CD4-positive, alpha-beta T cell treated with Interleukin-15 for 1 hour (primary cell): ENCODE results near the gene NYNRIN.
"Not testable (repeated sequence)": the region's sequence is repeated elsewhere in the genome, so short reads cannot be mapped to it uniquely, and the experiment has no call there.

ENCODE experiments used
- DNase-seq: peaks from one replicate; pipeline ENCODE4 v3.0.0-alpha.2; 2020

NYNRIN gene

DNA sequence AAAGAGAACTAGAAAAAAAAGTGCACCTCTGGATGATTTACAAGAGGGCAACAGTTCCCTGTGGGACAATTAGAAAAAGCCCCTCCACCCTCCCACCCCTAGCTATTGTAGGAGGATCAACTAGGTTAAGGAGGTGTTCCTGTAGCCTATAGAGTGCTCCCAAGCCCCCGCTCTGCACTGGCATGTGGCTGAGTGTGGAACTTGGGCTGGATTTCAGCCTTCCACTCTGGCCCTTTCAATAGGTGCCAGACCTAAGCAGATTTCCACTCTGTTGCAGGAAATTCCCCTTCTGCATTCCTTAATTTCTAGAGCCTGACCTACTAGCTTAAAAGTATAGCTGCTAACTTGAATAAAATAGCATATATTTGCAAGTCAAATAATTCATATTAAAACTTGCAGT, 28.1 kb upstream of the NYNRIN start:
- DNase-seq = no peak

DNA sequence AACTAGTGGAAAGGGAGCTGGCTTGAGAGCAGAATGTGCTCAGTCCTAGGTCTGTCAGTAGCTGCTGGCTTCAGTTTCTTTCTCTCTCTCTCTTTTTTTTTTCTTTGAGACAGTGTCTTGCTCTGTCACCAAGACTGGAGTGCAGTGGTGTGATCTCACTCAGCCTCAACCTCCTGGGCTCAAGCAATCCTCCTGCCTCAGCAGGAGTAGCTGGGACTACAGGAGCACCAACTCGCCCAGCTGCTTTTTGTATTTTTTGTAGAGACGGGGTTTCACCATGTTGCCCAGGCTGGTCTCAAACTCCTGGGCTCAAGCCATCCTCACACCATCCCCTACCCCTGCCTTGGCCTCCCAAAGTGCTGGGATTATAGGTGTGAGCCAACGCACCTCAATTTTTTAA, 27.2 kb upstream of the NYNRIN start:
- DNase-seq = not testable (repeated sequence)

DNA sequence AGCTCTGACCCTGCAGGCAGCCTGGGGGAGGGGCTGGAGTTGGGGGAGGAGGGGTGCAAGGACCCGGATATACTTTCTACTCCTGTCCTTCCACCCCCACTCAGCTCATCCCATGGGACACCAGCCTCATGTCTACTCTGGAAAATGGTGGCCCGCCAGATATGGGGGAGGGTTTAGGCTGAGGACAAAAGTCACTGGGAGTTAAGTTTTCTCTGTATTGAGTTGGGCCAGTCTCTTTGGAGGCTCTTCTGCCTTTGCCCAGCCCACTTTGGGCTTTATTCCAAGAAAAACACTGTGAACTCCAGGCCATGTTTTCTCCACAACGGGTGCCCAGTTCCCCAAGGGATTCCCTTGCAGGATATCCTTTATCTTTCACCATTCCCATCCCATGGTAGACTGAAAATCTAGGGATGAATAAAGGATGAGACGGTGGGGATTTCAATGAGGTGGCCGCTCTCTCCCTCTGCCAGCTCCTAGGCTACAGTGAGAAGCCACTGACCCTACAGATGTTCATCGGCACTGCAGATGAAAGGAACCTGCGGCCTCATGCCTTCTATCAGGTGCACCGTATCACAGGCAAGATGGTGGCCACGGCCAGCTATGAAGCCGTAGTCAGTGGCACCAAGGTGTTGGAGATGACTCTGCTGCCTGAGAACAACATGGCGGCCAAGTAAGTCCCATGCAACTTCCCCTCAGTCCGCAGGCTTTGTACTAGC, 25.9 kb upstream of the NYNRIN start:
- no peak for DNase-seq

DNA sequence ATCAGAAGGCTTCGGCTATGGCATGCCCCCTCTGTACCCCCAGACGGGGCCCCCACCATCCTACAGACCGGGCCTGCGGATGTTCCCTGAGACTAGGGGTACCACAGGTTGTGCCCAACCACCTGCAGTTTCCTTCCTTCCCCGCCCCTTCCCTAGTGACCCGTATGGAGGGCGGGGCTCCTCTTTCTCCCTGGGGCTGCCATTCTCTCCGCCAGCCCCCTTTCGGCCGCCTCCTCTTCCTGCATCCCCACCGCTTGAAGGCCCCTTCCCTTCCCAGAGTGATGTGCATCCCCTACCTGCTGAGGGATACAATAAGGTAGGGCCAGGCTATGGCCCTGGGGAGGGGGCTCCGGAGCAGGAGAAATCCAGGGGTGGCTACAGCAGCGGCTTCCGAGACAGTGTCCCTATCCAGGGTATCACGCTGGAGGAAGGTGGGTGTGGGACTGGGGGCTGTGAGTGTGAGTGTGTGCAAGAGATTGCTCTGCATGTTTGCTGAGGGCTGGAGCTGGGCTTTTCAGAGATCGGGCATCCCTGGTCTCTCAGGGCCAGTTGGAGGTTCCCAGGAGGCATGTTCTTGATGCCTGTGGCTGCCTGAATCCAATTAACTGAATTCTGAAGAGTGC, 22.2 kb upstream of the NYNRIN start:
- DNase-seq = no peak

DNA sequence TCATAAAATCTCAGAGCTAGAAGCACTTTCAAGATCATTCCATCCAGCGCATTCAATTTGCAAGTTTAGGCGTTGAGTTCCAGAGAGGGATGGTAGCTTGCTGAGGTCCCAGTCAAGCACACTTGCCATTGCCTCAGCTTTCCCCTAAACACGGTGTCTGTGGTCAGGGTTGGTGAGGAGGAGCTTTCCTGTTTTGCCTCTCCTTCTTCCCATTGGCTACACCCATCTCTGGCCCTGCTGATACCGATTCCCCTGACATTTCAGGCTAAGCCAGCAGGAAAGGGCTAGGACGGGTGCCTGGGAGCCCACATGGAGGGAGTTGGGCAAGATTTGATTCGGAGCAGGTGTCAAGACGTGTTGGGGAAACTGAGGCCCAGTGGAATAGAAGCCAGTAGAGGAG, 21.7 kb upstream of the NYNRIN start:
- no peak for DNase-seq

DNA sequence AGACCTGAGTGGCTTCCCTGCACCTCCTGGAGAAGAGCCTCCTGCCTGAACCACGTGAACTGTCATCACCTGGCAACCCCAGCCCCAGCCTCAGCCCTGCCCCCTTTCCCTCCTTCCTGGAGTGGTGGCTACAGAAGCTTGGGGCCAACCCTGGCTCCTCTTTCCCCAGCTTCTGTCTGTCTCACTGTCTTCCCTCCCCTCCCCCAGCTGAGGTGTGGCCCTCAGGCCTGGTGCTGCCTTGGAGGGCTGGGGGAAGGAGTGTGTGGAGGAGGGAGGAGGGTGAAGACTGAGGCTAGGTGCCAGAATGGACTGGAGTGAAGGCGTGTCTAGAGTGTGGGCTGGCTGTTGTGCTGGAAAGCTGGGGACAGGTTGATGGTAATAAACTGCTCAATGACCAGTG, 21.1 kb upstream of the NYNRIN start:
- DNase-seq = no peak

DNA sequence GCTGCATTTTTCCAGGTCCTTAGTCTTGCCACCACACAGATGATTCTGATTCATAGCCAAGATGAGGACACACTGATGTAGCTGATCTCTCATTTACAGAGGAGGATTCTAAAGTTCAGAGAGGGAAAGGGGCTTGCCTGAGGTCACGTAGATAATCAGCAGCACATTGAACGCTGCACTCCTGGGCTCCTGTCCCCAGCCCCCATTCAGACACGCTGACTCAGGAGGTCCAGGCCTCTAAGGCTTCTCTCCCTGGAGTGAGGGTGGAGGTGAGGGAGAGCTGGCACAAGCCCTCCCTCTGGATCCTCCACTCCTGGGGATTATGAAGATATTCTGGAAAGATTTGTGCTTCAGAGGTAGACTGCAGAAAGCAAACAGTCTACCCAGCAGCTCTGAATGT, 20.5 kb upstream of the NYNRIN start:
- DNase-seq = no peak

DNA sequence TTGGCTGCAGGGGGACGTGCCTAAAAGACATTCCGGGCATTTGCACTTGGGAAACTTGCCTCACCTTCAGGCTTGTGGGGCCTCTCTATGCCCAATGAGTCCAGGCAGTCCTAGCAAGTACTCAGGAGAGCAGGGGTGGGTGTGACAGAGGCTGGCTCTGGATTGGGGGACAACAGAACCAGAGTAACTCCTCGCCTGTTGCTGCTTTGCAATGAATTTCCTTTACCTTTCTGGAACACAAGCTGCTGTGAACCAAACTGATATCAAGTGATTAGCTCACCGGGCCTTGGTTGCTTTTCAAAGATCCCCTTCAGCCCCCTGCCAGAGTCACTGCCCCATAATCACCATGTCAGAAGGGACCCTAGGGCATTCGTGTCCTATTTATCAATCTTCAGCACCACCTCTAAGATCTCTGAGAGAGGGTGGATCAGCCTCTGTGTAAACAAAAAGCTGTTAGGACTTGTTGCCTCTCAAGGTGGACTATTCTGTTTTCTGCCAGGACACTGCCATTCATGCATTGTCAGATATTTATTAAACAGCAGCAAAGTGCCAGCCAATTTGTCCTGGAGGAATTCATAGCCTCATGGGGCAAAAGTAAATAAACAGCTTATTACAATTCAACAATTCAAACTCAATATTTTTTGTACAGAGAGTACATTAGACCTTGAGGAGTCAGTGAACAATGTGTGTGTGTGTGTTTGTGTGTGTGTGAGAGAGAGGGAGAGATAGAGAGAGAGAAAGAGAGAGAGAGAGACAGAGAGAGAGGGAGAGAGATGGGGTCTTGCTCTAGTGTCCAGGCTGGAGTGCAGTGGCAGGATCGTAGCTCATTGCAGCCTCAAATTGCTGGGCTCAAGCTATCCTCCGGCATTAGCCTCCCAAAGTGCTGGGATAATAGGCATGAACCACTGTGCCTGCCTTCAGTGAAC, 19.6 kb upstream of the NYNRIN start:
- DNase-seq = no peak

DNA sequence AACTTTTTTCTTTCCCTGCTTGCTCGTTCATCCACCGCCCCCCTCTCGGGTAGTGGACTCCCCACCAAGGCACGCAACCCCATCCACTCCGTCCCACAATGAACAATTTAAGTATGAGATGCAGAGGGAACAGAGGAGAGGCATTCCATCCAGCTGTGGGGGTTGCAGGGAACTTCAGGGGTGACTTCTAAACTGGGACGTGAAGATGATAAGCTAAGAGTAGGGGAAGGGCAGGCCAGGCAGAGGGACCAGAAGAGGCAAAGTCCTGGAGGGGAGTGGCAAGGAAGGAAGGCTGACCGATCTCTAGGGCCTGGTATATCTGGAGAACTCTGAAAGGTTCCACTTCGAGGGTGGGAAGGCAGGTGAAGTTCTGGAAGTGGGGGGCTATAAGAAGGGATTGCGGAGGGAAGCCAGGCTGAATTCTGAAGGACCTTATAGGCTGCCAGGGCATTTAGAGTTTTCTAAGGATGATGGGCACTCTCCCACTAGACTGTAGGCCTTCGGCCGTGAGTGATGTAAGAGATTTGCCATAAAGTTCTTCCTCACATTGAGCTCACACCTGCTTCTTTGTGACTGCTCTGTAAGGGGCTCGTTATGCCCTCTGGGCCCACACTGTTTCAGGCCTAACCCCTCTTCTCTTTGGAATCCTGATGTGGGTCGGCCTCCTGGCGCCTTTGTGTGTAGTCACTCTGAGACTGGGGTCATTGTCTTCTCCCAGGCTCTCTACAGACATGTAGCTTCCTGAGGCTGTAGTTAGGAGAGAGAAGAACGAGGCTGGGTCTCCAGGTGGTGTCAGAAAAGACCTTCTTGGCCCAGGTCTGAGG, 18.7 kb upstream of the NYNRIN start:
- DNase-seq = no peak

DNA sequence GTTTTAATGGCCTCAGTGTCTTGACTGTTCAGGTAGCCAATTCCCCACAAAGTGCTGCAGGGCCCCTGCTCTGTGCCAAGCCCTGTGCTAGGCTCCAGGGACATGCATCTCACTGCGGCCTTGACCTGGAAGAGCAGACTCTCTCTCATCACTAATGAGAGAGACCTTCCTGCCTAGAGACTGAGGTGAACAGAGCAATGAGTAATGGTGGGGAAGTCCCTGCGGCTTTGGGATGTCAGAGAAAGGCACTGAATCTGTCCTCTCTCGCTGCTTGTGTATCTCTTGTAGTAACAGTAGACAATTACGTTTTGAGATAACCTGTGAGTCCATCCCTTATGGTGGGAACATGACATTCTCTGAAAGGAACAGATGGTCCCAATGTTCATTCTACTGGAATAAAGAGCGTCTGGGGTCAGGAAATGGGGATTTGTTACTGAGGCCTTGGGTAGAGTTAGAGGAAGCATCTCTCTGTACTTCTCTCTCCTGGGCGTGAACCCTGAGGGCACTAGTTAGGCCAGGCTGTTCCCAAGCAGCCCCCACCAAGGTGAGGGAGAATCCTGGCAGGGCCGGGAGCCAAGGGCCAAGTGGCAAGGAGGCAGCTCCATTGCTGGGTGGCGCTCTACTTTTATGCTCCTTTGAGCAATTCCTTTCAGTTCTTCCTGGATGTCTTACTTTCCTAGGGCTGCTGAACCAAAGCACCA, 17.3 kb upstream of the NYNRIN start:
- no peak for DNase-seq

DNA sequence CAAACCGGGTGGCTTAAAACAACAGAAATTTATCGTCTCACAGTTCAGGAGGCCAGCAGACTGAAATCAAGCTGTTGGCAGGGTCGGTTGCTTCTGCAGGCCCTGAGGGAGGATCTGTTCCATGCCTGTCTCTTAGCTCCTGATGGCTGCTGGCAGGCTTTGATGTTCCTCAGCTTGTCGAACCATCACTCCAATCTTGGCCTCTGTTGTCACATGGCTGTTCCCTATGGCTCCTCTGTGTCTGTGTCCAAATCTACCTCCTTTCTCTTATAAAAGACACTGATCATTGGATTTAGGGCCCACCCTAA, 16.8 kb upstream of the NYNRIN start:
- DNase-seq = no peak

DNA sequence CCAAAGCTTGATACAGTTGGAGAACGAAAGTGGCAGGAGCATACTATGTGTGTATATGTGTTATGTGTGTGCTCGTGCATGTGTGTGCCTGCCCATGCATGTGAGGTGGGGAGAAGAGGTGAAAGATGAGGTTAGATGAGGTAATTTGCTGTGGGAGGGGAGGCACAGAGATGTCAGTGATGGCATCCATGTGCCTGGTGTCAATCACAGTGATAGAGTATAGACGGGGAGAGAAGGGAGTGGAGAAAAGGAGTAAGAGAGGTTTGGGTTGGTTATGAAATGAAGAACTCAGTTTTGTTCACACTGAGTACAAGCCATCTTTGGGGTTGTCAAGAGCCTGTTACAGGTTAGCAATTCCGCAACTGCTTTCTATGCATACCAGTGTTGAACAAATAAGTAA, 14.6 kb upstream of the NYNRIN start:
- no peak for DNase-seq

DNA sequence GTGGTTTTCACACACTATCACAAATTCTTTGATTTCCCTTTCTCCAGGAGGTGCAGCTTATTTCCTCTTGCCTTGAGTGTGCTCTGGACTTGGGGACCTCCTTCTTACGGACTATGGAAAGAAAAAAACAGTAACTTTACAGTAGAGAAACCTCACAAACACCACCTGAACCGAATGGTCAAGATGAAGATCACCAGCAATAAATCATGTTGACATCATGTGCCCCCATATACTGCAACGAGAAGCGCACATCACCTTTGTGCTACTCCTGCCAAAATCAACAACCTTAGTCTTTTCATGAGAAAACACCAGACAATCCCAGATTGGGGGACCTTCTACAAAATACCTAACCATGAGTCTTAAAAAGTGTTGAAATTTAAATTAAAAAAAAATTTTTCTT, 13.3 kb upstream of the NYNRIN start:
- DNase-seq = no peak

DNA sequence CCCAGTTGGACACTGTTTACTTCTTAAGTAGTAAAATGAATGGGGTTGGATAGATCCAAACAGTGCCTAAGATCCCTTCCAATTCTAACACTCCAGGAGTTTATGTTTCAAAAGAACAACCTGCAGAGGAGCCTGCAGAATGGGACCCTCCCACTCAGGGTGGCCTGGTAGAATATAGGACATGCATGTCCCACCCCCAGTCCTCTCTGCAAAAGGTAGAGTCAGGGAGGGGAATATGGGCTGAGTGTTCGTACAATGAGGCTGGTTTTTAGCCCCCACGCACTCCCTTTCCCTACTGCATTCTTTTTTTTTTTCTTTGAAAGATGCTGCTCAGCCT, 11.8 kb upstream of the NYNRIN start:
- no peak for DNase-seq

DNA sequence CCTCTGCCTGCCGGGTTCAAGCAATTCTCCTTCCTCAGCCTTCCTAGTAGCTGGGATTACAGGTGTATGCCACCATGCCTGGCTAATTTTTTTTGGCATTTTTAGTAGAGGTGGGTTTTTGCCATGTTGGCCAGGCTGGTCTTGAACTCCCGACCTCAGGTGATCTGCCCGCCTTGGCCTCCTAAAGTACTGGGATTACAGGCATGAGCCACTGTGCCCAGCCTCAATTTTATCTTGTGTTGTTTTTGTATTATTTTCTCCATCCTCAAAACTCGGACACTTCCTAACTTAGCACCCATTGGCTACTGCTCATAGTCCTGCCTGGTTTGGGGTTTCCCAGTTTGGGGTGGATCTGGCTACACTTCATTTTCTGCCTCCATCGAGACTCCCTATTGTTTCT, 11.2 kb upstream of the NYNRIN start:
- DNase-seq = not testable (repeated sequence)

DNA sequence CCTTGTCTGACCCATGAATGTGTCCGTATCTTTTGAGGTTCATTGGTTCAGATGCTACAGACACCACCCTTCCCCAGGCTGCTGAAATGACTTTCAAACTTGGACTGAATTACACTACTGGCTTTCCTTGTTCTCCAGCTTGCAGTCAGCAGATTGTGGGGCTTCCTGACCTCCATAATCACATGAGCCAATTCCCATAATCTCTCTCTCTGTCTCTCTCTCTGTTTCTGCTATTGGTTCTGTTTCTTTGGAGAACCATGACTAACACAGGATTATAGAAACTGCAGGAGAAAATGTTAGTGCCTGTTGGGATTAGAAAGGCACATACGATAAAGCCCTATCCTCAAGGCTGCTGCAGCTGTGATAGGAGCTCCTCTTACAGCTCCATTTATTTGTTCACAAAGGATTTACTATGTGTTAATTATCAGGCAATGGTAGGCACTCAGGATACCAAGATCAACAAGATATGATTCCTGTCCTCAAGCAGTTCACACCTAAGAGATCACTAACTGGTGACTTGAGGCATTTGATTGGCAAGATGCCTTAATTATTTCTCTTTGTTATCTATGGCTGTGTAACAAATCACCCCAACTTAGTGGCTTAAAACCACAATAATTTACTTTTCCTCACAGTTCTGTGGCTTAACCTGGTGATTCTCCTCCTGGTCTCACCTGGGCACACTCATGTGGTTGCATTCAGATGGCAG, 10.2 kb upstream of the NYNRIN start:
- no peak for DNase-seq

DNA sequence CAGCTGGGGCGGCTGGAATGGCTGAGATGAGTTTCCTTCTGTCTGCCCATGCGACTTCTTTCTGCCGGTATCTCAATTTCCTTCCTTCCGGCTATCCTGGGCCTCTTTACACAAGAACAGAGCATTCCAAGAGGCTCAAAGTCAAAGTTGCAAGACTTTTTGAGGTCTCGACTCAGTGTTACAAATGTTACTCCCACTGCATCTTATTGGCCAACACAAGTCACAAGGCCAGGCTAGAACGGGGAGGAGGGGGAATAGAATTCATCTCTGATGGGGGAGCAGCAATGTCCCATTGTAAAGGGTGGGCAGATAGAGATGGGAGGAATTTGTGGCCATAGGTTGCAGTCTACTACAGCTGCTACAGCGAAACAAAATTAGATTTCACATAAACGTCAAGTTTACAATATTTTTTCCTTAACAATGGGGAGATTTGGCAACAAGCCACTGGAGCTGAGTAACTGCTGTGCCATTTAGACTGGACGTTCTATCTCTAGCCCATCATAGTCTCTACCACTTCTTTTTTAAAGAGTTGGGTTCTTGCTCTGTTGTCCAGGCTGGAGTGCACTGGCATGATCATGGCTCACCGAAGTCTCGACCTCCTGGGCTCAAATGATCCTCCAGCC, 9.5 kb upstream of the NYNRIN start:
- DNase-seq = no peak

DNA sequence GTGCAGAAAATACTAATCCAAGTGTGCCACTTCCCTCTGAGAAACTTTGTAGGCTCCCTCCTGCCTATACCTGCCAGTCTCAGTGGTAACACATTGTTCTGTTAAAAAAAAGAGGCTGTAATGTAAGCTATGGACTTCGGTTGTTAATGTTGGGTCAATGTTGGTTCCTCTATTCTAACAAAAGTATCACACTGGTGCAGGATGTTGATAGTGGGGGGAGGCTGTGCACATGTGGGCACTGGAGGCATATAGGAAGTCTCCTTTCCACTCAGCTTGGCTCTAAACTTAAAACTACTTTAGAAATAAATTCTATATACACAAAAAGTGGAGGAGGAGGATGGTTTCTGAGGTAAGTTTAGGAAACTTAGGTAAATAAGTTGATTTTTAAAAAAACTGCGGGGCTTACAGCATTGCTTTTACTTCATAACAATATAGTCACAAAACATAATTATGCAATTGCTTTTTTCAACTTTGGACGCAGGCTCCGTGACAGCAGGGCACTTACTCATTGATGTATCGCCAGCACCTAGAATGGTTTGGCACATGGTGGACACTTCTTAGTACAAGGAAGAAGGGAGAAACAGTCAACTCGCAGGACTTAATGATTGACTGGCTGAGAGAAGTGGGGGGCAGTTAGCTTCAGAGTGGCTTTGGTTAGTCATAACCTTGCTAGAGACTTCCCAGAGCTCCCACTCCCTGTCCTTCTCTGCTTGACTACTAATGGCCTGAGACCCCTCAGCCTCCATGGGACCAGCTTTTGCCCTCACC, 7.9 kb upstream of the NYNRIN start:
- no peak for DNase-seq

DNA sequence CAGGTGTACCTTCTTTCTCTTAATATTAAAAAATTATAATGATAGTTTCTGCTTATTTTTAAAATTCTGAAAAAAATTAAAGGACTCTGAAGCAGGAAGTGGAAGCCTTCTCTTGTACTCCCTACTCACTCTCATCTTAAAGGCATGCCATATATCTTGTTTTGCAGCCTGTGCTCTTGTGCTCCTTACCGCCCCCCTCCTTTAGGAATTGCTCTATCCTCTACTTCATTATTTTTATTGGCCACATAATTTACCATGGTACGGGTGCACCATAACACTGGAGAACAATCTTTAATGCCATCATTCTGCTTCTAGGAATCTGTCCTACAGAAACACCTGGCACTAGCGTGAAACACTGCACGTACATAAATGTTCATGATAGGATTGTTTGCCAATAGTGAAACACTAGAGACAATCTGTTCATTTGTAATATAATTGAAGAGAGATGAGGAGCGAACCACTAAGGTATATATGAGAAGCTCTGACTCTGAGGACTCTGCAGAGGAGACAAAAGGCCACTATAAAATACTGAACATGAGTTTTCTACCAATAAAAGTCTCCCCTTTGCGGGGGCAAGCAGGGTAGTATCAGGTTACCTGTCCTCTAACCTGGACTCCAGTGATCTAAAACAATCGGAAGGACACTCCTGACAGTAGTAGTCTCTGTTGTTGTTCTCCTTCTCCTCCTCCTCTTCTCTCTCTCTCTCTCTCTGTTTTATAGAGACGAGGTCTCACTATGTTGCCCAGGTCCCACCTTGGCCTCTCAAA, 6.3 kb upstream of the NYNRIN start:
- no peak for DNase-seq

DNA sequence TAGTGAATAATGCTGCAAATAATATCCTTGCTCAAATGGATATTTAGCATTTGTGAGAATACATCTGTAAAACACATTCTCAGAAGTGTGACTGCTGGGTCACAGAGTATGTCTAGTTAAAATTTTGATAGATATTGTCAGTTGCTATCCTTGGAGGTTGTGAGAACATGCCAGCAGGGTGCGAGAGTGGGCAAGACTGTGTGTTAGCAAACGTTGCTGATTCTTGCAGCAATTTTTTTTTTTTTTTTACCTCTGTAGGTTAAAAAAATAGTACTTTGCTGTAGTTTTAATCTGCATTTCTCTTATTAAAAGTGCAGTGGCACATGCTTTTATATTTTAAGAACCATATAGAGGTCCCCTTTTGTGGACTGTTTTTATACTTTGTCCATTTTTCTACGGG, 4.5 kb upstream of the NYNRIN start:
- DNase-seq = no peak
